CD4-positive, alpha-beta T cell treated with Interleukin-15 for 1 hour (primary cell): Measurements from ENCODE around the gene DBNDD1.
"Not testable (repeated sequence)": the region's sequence is repeated elsewhere in the genome, so short reads cannot be mapped to it uniquely, and the experiment has no call there.

Source experiments
- DNase-seq: peaks from one replicate; pipeline ENCODE4 v3.0.0-alpha.2; 2020

DBNDD1 gene, protein sequence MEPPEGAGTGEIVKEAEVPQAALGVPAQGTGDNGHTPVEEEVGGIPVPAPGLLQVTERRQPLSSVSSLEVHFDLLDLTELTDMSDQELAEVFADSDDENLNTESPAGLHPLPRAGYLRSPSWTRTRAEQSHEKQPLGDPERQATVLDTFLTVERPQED

DNA sequence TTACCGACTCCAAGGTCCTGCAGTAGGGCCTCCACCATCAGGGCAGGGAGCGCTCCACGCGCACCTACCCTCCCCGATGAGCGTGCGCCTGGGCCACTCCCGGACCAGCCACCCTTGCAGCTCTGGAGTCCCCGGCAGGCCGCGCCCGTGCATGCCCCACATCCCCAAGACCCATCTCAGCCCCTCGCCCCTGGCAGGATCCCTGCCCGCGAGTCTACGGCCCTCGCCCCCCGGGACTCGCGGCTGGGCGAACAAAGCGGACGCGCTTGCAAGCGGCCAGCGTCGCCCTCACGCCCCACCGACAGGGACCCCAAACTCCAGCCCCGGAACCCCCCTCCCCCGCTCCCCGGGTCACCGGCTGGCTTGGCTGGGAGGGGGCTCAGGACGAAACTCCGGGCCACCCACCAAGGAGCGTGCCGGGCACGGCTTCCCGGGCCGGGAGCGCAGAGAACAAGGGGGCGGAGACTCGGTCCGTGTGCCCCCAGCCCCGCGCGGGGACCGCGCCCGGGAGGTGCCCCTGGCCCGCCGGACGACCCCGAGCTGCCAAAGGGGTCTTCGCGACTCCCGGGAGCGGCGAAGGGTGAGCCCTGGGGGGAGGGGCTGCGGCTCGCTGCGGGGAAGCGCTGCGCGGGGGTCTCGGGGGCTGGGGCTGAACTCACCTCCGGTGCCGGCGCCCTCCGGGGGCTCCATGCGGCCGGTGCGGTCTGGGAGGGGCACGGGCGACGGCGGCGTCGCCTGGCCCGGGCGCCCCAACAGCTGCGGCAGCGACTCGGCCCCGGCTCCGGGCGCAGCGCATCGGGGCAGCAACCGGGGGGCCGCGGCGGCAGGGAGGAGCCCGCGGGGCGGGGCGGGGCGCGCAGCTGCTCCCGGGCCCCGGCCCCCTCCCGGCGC, at the start of gene DBNDD1:
Gene DBNDD1 (minus strand): TSS at position 805 of the 891 bp plus-strand sequence. CDS start 115 bp downstream, at position 690.
- DNase-seq = no peak

- DNase-seq = no peak
Measured at GRCh38 chr16:90061437-90061836, 42.2 kb upstream of the DBNDD1 start.

DNA sequence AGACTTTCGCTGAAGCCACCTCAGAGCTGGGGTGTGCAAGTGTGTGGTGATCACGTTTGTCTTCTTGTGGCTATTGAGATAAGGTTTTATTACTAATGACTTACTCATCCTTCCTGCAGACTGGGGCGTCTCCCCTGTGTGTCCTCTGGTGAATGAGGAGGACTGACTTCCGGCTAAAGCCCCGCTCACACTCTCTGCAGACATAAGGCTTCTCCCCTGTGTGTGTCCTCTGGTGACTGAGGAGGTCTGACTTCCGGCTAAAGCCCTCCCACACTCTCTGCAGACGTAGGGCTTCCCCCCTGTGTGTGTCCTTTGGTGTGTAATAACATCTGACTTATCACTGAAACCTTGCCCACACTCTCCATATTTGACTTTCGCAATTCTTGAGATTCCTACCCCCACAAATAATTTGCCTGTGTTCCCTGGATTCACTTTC, 38.5 kb upstream of the DBNDD1 start:
- DNase-seq = no peak

DNA sequence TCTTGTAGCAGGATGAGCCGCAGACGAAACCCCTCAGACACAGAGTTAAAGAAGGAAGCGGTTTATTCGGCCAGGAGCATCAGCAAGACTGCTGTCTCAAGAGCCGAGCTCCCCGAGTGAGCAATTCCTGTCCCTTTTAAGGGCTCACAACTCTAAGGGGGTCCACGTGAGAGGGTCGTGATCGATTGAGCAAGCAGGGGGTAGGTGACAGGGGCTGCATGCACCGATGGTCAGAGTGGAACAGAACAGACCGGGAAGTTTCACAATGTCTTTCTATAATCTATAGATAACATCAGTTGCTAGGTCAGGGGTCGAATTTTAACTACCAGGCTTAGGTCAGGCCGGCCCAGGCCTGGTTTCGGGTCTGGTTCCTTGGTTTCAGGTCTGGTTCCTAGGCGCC, 37.3 kb upstream of the DBNDD1 start:
- DNase-seq = not testable (repeated sequence)

GRCh38 chr16:90055371-90055770, 36.1 kb upstream of the DBNDD1 start:
- no peak for DNase-seq

DNA sequence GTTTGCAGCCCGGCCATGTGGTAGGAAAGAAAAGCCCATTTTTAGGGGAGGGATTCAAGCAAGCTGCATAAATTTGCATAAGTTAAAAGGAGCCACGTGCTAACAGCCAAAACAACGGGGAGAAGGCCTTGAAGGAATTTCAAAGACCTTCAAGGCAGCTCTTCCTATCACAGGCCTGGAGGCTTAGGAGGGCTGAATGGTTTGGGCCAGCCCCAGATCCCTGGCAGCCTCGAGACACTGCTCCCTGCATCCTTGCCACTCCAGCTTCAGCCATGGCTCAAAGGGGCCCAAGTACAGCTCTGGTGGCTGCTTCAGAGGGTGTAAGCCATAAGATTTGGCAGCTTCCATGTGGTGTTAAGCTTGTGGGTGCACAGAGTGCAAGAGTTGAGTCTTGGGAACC, 35.3 kb upstream of the DBNDD1 start:
- no peak for DNase-seq

DNA sequence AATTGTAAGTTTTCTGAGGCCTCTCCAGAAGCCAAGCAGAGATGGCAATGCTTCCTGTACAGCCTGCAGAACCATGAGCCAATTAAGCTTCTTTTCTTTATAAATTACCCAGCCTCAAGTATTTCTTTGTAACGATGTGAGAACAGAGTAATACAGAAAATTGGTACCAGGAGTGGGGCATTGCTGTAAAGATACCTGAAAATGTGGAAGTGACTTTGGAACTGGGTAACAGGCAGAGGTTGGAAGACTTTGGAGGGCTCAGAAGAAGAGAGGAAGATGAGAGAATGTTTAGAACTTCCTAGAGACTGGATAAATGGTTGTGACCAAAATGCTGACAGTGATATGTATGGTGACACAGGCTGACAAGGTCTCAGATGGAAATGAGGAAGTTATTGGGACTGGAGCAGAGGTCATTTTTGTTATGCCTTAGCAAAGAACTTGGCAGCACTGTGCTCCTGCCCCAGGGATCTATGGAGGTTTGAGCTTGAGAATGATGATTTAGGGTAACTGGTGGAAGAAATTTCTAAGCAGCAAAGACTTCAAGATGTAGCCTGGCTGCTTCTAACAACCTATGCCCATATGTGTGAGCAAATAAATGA, 34.7 kb upstream of the DBNDD1 start:
- no peak for DNase-seq

DNA sequence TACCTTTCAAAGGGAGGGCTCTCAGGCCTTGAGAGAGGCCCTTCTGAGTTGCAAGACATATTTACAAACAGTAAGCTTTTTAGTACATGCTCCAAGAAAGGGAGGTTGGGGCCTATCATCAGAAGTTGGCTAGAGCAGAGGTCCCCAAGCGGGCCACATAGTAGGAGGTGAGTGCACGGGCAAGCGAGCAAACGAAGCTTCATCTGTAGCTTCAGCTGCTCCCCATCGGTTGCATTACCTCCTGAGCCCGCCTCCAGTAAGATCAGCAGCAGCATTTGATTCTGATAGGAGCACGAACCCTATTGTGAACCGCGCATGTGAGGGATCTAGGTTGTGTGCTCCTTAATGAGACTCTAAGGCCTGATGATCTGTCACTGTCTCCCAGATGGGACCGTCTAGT, 31.7 kb upstream of the DBNDD1 start:
- no peak for DNase-seq

DNA sequence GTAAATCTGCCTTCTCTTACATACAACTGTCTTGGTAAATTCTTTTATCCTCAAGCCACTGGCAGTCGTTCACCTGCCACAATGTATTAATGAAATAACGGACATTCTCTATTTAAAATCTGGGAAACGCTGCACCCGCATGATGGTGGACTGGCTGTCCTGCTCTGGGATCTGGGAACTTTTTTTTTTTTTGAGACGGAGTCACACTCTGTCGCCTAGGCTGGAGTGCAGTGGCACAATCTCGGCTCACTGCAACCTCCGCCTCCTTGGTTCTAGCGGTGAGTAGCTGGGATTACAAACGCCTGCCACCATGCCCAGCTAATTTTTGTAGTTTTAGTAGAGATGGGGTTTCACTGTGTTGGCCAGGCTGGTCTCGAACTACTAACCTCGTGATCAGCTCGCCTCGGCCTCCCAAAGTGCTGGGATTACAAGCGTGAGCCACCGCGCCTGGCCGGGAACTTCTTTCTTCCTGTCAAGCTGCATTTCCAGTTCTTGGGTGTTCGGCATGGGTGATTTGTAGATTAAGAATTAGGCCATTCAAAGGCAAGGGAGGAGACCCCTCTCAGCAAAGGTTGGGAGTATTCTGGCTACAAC, 29.6 kb upstream of the DBNDD1 start:
- DNase-seq = no peak

- DNase-seq = no peak
Measured at GRCh38 chr16:90048347-90048722, 29.1 kb upstream of the DBNDD1 start.

DNA sequence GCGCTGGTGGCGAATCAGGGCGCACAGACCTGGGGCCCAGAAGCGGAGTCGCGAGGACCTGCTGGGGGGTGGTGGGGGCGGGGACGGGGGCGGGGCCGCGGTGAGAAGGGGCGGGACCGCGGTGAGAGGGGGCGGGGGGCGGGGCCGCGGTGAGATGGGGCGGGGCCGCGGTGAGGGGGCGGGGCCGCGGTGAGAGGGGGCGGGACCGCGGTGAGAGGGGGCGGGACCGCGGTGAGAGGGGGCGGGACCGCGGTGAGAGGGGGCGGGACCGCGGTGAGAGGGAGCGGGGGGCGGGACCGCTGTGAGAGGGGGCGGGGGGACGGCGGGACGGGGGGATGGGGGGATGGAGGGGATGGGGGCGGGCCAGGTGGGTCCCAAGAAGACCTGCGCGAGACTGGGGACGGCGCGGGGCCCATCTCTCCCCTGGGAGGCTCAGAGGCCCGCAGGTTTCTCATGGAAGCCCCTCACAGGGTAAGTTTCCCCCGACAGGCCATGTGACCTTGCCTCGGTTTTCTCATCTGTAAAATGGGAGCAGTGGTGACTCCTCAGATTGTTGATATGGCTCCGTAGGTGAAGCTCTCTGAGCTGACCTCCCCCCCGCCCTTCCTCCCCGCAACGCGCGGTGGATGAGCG, 28.6 kb upstream of the DBNDD1 start:
- no peak for DNase-seq

GRCh38 chr16:90046971-90047713, 27.9 kb upstream of the DBNDD1 start:
- no peak for DNase-seq

GRCh38 chr16:90046122-90046970, 27.1 kb upstream of the DBNDD1 start:
- DNase-seq = no peak

GRCh38 chr16:90044111-90044551, 24.9 kb upstream of the DBNDD1 start:
- no peak for DNase-seq

- no peak for DNase-seq
Measured at GRCh38 chr16:90043526-90043925, 24.3 kb upstream of the DBNDD1 start.

- no peak for DNase-seq
Measured at GRCh38 chr16:90042946-90043514, 23.8 kb upstream of the DBNDD1 start.

DNA sequence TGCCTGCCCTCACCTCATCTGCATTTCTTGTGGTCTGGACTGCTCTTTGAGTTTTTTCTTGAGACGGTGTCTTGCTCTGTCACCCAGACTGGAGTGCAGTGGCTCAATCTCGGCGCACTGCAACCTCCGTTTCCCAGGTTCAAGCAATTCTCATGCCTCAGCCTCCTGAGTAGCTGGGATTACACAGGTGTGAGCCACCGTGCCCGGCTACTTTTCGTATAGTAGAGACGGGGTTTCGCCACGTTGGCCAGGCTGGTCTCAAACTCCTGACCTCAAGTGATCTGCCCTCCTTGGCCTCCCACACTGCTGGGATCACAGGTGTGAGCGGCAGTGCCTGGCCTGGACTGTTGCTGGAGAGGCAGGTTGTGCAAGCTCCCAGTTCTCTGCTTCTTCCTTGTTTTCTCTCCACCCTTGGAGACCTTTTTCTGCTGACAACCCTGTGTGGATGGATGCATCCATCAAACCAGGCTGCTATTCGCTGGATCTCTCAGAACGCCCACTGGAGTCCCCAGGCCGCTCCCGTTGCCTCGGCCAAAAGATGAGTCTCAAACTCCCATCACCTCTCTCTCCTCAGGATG, 22.7 kb upstream of the DBNDD1 start:
- DNase-seq = no peak

- DNase-seq = no peak
Measured at GRCh38 chr16:90040152-90041023, 21.1 kb upstream of the DBNDD1 start.

DNA sequence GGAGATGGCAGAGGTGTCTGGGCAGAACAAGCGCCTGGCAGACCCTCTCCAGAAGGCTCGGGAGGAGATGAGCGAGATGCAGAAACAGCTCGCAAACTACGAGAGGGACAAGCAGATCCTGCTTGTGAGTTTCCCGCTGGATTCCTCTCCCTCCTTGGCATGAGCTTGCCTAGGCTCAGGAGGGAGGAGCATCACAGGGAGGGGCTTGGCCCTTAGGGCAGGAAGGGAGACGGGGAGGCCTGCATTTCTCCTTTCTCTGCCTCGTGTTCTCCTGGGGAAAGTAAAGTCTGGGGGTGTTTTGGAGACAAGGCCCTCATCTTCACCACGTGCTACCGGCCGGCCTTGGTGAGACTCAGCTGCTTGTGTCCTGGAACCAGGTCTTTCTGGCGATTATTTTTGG, 18.0 kb upstream of the DBNDD1 start:
- DNase-seq = no peak

DNA sequence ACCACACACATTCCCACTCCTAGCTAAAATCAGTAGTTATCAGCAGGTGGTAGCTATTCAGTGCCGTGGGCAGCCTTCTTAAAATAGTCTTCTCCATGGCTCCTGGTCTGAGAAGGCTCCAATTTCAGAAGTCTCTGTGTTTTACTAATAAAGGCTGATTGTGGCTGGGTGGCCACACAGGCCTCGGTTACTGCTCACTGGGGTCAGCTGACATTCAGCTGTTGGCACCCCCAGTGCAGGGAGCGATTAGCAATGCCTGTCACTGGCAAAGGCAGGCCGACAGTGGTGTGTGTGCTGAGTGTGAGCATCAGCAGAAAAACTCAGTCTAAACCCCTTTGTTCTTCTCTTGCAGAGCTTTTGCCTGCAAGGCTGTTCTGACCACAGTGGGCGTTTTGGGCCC, 16.6 kb upstream of the DBNDD1 start:
- DNase-seq = no peak
